ENCODE measurements around the gene USP5. TPM values are rescaled to one million over a fixed set of nuclear protein-coding genes. Genes with fewer than 3 reads are reported as not detected.
"Not testable (repeated sequence)": the region's sequence is repeated elsewhere in the genome, so short reads cannot be mapped to it uniquely, and the experiment has no call there.

The USP5 gene
- polyA plus RNA-seq, 12 donors = 46.8 to 77.4 (median 59.6) TPM; not detected in 1

GRCh38 chr12:6886206-6886999, 34.5 kb downstream of the USP5 start:
- not testable (repeated sequence) for DNase-seq

DNA sequence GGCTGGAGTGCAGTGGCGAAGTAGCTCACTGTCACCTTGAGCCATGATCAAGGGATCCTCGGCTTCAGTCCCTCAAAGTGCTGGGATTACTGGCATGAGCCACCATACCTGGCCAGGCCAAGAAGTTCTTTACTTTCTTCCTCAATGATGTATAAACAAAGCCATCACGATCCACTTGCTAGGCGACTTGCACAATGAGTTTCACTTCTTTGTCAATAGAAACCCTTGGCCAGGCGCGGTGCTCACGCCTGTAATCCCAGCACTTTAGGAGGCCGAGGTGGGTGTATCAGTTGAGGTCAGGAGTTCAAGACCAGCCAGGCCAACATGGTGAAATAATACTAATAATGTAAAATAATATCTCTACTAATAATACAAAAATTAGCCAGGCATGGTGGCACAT, 35.5 kb downstream of the USP5 start:
- DNase-seq = no peak

GRCh38 chr12:6888360-6888759, 36.4 kb downstream of the USP5 start:
- no peak for DNase-seq

DNA sequence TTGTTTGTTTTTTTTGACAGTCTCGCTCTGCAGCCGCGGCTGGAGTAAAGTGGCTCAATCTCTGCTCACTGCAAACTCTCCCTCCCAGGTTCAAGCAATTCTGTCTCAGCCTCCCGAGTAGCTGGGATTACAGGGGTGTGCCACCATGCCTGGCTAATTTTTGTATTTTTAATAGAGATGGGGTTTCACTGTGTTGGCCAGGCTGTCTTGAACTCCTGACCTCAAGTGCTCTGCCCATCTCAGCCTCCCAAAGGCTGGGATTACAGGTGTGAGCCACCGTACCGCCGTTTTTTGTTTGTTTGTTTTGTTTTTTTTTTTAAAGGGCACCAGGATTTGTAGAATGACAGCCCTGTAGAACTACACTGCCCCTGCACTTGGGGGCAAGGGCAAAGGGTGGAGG, 36.8 kb downstream of the USP5 start:
- DNase-seq = not testable (repeated sequence)

DNA sequence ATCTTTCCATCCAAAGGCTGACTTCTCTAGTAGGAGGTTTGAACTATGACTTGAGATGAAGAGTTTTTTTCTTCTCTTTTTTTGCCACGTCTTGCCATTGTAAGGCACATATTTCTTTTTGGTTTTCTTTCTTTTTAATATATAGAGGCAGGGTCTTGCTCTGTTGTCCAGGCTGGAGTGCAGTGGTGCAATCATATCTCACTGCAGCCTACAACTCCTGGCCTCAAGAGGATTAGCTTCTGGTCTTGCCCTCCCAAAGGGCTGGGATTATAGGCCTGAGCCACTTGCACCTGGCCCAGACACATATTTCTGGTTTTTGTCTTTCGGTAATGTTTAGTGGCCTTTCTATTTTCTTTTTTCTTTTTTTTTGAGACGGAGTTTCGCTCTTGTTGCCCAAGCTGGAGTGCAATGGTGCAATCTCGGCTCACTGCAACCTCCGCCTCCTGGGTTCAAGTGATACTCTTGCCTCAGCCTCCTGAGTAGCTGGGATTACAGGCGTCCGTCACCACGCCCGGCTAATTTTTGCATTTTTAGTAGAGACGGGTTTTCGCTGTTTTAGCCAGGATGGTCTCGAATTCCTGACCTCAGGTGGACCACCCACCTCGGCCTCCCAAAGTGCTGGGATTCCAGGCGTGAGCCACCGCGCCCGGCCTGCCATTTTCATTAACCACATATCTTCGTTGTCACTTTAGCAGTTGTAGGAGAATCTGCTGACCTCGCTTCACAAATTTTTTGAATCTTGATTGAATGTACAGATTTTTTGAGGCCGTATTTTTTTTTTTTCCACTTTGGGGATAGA, 38.0 kb downstream of the USP5 start:
- DNase-seq = not testable (repeated sequence)

- peak; percentile 97 for DNase-seq
These were observed 39.1 kb downstream of the USP5 start for GRCh38 chr12:6890789-6891645.

GRCh38 chr12:6891646-6892001, 39.7 kb downstream of the USP5 start:
- DNase-seq = no peak

DNA sequence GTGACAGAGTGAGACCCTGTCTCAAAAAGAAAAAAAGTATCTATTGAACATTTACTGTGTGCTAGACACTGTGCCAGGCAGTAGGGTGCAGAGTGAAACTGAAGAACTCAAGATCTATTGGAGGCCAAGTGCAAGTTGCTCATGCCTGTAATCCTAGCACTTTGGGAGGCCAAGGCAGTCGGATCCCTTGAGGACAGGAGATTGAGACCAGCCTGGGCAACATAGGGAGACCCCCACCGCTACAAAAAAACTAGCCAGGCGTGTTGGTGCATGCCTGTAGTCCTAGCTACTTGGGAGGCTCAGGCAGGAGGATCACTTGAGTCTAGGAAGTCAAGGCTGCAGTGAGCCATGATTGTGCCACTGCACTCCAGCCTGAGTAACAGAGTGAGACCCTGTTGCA, 40.7 kb downstream of the USP5 start:
- DNase-seq = not testable (repeated sequence)

- no peak for DNase-seq
These were observed 42.4 kb downstream of the USP5 start for GRCh38 chr12:6894321-6894720.

DNA sequence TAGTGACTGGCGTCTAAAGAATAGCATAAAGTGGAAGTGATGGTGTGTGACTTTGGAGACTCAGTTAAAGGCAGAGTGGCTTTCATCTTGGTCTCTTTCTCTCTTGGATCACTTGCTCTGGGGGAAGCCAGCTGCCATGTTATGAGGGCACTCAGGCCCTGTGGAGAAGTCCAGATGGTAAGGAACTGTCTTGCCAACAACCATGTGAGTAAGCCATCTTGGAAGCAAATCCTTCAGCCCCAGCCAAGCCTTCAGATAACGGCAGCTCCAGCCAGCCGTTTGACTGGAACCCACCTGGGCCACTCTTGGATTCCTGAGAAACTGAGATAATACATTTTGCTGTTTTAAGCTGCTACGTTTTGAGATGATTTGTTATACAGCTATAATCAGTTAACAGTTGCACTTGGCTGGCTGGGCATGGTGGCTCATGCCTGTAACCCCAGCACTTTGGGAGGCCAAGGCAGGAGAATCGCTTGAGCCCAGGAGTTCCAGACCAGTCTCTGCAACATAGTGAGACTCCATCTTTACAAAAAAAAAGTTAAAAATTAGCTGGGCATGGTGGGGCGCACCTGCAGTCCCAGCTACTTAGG, 45.0 kb downstream of the USP5 start:
- DNase-seq = no peak

GRCh38 chr12:6899427-6899826, 47.5 kb downstream of the USP5 start:
- no peak for DNase-seq

- peak; percentile 36 for DNase-seq
These were observed 48.0 kb downstream of the USP5 start for GRCh38 chr12:6899837-6900519.

DNA sequence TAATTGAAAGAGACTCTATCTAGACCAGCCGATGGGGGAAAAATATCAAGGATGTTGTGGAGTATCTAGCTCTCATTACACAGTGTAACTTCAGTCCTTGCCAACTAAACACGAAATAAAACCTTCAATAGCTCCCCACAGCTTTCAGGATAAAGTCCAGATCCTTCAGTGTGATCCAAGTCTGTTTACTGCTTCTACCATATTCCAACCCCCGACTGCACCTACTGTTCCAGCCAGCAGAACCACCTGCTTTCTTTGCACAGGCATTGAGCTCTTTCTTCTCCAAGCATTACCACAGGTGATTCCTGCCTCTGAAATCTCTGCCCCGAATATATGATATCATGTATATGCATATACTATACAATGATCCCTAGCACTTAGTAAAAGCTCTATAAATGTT, 50.5 kb downstream of the USP5 start:
- no peak for DNase-seq

- DNase-seq = no peak
These were observed 51.8 kb downstream of the USP5 start for GRCh38 chr12:6903722-6904121.

- peak; percentile 98 for DNase-seq
These were observed 52.6 kb downstream of the USP5 start, which contains the start of gene LRRC23 for GRCh38 chr12:6904280-6905276. TSS of gene LRRC23 (plus strand) at chr12:6904822. CDS start at chr12:6905634, 812 bp downstream.

DNA sequence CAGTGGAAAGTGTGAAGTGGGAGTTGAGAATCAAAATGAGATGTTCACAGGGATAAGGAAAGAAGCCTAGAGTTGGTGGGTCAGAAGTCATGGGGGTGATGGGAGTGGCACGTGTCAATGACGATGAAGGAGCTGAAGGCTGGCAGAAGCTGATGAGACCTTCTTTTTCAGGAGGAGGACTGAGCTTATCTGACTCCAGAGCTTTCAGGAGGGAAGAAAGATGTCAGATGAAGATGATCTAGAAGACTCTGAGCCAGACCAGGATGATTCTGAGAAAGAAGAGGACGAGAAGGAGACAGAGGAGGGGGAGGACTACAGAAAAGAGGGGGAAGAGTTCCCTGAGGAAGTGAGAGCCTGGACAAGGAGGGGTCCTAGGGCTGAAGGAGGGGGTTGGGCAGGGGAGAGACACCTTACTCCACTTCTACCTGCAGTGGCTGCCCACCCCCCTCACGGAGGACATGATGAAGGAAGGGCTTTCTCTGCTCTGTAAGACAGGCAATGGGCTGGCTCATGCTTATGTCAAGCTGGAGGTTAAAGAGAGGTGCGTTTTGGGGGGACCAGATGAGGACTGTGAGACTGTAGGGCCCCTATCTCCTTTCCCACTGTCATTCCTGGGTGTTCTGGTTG, 53.6 kb downstream of the USP5 start:
- no peak for DNase-seq

- not testable (repeated sequence) for DNase-seq
These were observed 56.2 kb downstream of the USP5 start for GRCh38 chr12:6908141-6908540.

DNA sequence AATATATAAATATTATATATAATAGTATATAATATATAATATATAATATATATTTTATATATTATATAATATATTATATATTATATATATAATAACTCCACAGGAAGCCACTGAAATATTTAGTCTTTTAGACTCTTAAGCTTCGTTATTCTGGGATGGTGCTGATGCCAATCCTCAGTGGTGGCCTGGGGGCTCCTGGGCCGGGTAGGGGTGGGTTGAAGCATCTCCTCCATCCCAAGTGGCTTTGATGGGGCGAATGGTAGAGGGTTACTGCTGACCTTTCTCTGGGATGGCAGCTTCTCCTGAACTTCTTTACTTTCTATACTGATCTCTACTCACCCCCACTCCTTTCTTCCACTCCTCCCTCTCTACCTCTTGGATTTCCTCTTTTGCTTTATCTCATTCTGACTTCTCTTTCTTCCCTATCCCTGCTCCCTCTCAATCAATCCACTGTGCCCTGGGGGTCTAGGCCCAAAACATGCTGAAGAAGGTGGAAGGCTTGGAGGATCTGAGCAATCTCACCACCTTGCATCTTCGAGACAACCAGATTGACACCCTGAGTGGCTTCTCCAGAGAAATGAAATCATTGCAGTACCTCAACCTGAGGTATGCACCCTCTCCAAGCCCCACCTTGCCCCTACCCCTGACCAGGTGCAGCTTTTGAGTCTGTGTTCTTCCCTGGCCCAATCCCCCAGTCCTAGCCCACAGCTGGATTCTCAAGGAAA, 57.6 kb downstream of the USP5 start:
- DNase-seq = no peak
